SK-N-SH treated with all-trans-retinoic acid at 6 μM for 48 hours (cell line): ENCODE results near the gene RIPOR3.
A peak's percentile ranks its signal among the peaks of the same experiment; 100 is the strongest.

Experiments used
- ATAC-seq: fragments of 200-7000 bp; cut with Tn5 transposase; 3 replicates; pipeline ENCODE4 v1.9.1; 2020; ENCODE audit warnings: mild to moderate bottlenecking, moderate library complexity
- ARNTL ChIP-seq: fragments of 450-650 bp; formaldehyde crosslinking; IDR thresholded peaks from 2 replicates; pipeline ENCODE4 v1.5.0; 2020; ENCODE audit warnings: low read depth, mild to moderate bottlenecking, moderate library complexity, borderline replicate concordance
- CSDC2 ChIP-seq: fragments of 250-450 bp; sonication (Bioruptor Pico); IDR thresholded peaks from 2 replicates; pipeline ENCODE4 v1.5.0; 2020; ENCODE audit warnings: mild to moderate bottlenecking, moderate library complexity
- ESRRG ChIP-seq: fragments of 250-450 bp; sonication (Bioruptor Pico); IDR thresholded peaks from 2 replicates; pipeline ENCODE4 v1.6.1; 2021; ENCODE audit warnings: mild to moderate bottlenecking
- GLIS3 ChIP-seq: fragments of 250-450 bp; sonication (Bioruptor Pico); IDR thresholded peaks from 2 replicates; pipeline ENCODE4 v1.5.0; 2020; ENCODE audit warnings: mild to moderate bottlenecking, moderate library complexity
- ISL1 ChIP-seq: fragments of 250-450 bp; sonication (Bioruptor Pico); IDR thresholded peaks from 2 replicates; pipeline ENCODE4 v2.1.2; 2022; ENCODE audit warnings: mild to moderate bottlenecking, moderate library complexity
- OSR1 ChIP-seq: fragments of 250-450 bp; sonication (Bioruptor Pico); IDR thresholded peaks from 2 replicates; pipeline ENCODE4 v1.8.0; 2022; ENCODE audit warnings: moderate library complexity, mild to moderate bottlenecking, inconsistent platforms
- PPARA ChIP-seq: fragments of 250-450 bp; sonication (Bioruptor Pico); IDR thresholded peaks from 2 replicates; pipeline ENCODE4 v1.5.0; 2020; ENCODE audit warnings: mild to moderate bottlenecking, borderline replicate concordance
- RARB ChIP-seq: fragments of 250-450 bp; sonication (Bioruptor Pico); IDR thresholded peaks from 2 replicates; pipeline ENCODE4 v1.8.0; 2021; ENCODE audit warnings: mild to moderate bottlenecking, moderate library complexity
- SNAI2 ChIP-seq: fragments of 250-450 bp; sonication (Bioruptor Pico); IDR thresholded peaks from 2 replicates; pipeline ENCODE4 v1.5.0; 2020; ENCODE audit warnings: mild to moderate bottlenecking, moderate library complexity
- TOX ChIP-seq: fragments of 250-450 bp; sonication (Bioruptor Pico); IDR thresholded peaks from 2 replicates; pipeline ENCODE4 v1.8.0; 2021; ENCODE audit warnings: mild to moderate bottlenecking, moderate library complexity, borderline replicate concordance
- ZC3H10 ChIP-seq: fragments of 250-450 bp; sonication (Bioruptor Pico); IDR thresholded peaks from 2 replicates; pipeline ENCODE4 v1.5.1; 2021; ENCODE audit warnings: mild to moderate bottlenecking, moderate library complexity
- ZFP3 ChIP-seq: fragments of 250-450 bp; sonication (Bioruptor Pico); IDR thresholded peaks from 2 replicates; pipeline ENCODE4 v1.5.0; 2020; ENCODE audit warnings: mild to moderate bottlenecking, moderate library complexity
- ZFP30 ChIP-seq: fragments of 450-650 bp; formaldehyde crosslinking; IDR thresholded peaks from 2 replicates; pipeline ENCODE4 v1.5.0; 2022; ENCODE audit warnings: mild to moderate bottlenecking, moderate library complexity
- ZNF565 ChIP-seq: fragments of 450-650 bp; formaldehyde crosslinking; conservative IDR thresholded peaks from 2 replicates; pipeline ENCODE4 v1.5.0; 2020; ENCODE audit warnings: low read depth, mild to moderate bottlenecking, moderate library complexity
- ZNF70 ChIP-seq: fragments of 450-650 bp; formaldehyde crosslinking; IDR thresholded peaks from 2 replicates; pipeline ENCODE4 v1.5.0; 2020; ENCODE audit warnings: mild to moderate bottlenecking, moderate library complexity
- ZNF8 ChIP-seq: fragments of 450-650 bp; formaldehyde crosslinking; IDR thresholded peaks from 2 replicates; pipeline ENCODE4 v1.5.0; 2020; ENCODE audit warnings: mild to moderate bottlenecking, moderate library complexity
- TF ChIP-seq, protein P1 (sequence below): fragments of 250-450 bp; sonication (Bioruptor Pico); IDR thresholded peaks from 2 replicates; pipeline ENCODE4 v1.5.1; 2021; ENCODE audit warnings: mild to moderate bottlenecking, moderate library complexity
- TF ChIP-seq, protein P2 (sequence below): fragments of 250-450 bp; sonication (Bioruptor Pico); IDR thresholded peaks from 2 replicates; pipeline ENCODE4 v1.8.0; 2021; ENCODE audit warnings: low read depth, mild to moderate bottlenecking, moderate library complexity, borderline replicate concordance
- TF ChIP-seq, protein P3 (sequence below): fragments of 250-450 bp; sonication (Bioruptor Pico); IDR thresholded peaks from 2 replicates; pipeline ENCODE4 v1.8.0; 2020; ENCODE audit warnings: mild to moderate bottlenecking, moderate library complexity, borderline replicate concordance
- TF ChIP-seq, protein P4 (sequence below): fragments of 250-450 bp; sonication (Bioruptor Pico); IDR thresholded peaks from 2 replicates; pipeline ENCODE4 v1.5.0; 2020; ENCODE audit warnings: mild to moderate bottlenecking, moderate library complexity
- TF ChIP-seq, protein P5 (sequence below): fragments of 250-450 bp; sonication (Bioruptor Pico); IDR thresholded peaks from 2 replicates; pipeline ENCODE4 v1.5.1; 2020; ENCODE audit warnings: low read depth, mild to moderate bottlenecking, moderate library complexity

The RIPOR3 gene

DNA sequence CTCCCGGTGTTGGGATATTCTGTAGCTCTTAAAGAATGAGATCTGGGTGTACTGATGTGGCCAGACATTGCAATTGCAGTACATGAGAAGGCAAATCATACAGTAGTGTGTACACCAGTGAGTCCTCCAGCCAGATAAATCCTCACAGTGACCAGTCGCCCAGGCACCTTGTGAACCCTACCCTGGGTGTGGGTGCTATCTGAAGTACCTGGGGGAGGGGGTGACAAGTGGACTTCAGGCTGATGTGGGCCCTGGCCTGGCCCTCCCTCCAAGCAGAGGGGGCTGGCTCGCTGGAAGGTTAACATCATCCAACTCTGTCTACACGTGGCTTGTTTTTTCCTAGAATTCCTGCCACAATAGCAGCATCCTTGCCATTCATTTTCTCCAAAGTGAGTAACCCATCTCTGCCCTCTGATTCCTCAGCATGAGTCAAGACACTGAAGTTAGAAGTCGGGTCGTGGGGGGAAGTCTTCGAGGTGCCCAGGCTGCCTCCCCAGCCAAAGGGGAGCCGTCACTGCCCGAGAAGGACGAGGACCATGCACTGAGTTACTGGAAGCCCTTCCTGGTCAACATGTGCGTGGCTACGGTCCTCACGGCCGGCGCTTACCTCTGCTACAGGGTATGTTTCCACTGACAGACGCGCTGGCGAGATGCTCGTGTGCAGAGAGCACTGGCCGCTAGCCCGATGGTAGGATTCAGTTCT, 110.3 kb downstream of the RIPOR3 start (continued):
- TF ChIP-seq, protein P1, sequence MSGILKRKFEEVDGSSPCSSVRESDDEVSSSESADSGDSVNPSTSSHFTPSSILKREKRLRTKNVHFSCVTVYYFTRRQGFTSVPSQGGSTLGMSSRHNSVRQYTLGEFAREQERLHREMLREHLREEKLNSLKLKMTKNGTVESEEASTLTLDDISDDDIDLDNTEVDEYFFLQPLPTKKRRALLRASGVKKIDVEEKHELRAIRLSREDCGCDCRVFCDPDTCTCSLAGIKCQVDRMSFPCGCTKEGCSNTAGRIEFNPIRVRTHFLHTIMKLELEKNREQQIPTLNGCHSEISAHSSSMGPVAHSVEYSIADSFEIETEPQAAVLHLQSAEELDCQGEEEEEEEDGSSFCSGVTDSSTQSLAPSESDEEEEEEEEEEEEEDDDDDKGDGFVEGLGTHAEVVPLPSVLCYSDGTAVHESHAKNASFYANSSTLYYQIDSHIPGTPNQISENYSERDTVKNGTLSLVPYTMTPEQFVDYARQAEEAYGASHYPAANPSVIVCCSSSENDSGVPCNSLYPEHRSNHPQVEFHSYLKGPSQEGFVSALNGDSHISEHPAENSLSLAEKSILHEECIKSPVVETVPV = no peak

DNA sequence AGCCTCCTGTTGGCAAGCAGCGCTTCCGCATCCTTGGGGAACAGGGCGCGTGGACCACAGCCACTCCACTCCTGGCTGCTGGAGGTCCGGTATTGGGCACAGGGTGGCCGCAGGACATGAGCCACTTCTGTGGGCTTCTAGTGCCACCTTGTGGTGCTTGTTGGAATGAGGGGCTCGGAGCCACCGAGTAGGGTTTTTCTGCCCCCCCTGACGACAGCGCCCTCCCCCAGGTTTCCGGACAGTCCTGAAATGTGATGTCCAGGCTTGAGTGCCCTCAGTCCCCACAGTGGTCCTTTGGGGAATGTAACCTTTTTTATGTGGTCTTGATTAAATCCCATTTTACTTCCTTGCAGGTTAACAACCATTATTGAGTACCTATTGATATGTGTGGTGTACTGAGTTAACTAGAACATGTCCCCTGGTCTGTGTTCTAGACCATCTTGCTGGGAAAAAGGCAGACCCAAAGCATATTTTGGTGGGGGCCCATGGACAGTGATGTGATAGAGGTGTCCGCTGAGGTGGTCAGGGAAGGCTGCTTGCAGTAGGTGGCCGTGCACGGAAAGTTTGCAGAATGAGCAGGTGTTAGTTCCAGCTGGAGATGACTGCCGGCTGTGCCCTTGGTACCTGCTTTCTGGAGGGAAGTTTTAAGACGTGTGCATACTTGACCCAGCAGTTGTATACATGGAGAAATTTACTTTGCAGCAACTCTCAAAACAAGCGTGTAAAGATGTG, 111.2 kb downstream of the RIPOR3 start:
- TF ChIP-seq GLIS3 = no peak
- TF ChIP-seq CSDC2 (CRISPR knock-in tag) = no peak
- TF ChIP-seq ISL1 (CRISPR knock-in tag) = no peak
- TF ChIP-seq, protein P2, sequence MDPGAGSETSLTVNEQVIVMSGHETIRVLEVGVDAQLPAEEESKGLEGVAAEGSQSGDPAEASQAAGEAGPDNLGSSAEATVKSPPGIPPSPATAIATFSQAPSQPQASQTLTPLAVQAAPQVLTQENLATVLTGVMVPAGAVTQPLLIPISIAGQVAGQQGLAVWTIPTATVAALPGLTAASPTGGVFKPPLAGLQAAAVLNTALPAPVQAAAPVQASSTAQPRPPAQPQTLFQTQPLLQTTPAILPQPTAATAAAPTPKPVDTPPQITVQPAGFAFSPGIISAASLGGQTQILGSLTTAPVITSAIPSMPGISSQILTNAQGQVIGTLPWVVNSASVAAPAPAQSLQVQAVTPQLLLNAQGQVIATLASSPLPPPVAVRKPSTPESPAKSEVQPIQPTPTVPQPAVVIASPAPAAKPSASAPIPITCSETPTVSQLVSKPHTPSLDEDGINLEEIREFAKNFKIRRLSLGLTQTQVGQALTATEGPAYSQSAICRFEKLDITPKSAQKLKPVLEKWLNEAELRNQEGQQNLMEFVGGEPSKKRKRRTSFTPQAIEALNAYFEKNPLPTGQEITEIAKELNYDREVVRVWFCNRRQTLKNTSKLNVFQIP (CRISPR knock-in tag) = no peak
- no peak for TF ChIP-seq ARNTL (CRISPR knock-in tag)
- no peak for TF ChIP-seq ESRRG (CRISPR knock-in tag)
- no peak for TF ChIP-seq ZFP30 (CRISPR knock-in tag)
- TF ChIP-seq, protein P3, sequence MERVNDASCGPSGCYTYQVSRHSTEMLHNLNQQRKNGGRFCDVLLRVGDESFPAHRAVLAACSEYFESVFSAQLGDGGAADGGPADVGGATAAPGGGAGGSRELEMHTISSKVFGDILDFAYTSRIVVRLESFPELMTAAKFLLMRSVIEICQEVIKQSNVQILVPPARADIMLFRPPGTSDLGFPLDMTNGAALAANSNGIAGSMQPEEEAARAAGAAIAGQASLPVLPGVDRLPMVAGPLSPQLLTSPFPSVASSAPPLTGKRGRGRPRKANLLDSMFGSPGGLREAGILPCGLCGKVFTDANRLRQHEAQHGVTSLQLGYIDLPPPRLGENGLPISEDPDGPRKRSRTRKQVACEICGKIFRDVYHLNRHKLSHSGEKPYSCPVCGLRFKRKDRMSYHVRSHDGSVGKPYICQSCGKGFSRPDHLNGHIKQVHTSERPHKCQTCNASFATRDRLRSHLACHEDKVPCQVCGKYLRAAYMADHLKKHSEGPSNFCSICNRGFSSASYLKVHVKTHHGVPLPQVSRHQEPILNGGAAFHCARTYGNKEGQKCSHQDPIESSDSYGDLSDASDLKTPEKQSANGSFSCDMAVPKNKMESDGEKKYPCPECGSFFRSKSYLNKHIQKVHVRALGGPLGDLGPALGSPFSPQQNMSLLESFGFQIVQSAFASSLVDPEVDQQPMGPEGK = no peak
- TF ChIP-seq SNAI2 (CRISPR knock-in tag) = no peak
- TF ChIP-seq ZFP3 (CRISPR knock-in tag) = no peak
- TF ChIP-seq, protein P4, sequence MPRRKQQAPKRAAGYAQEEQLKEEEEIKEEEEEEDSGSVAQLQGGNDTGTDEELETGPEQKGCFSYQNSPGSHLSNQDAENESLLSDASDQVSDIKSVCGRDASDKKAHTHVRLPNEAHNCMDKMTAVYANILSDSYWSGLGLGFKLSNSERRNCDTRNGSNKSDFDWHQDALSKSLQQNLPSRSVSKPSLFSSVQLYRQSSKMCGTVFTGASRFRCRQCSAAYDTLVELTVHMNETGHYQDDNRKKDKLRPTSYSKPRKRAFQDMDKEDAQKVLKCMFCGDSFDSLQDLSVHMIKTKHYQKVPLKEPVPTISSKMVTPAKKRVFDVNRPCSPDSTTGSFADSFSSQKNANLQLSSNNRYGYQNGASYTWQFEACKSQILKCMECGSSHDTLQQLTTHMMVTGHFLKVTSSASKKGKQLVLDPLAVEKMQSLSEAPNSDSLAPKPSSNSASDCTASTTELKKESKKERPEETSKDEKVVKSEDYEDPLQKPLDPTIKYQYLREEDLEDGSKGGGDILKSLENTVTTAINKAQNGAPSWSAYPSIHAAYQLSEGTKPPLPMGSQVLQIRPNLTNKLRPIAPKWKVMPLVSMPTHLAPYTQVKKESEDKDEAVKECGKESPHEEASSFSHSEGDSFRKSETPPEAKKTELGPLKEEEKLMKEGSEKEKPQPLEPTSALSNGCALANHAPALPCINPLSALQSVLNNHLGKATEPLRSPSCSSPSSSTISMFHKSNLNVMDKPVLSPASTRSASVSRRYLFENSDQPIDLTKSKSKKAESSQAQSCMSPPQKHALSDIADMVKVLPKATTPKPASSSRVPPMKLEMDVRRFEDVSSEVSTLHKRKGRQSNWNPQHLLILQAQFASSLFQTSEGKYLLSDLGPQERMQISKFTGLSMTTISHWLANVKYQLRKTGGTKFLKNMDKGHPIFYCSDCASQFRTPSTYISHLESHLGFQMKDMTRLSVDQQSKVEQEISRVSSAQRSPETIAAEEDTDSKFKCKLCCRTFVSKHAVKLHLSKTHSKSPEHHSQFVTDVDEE (CRISPR knock-in tag) = no peak
- no peak for TF ChIP-seq RARB (CRISPR knock-in tag)
- TF ChIP-seq, protein P1 = no peak
- TF ChIP-seq ZNF8 (CRISPR knock-in tag) = no peak
- no peak for TF ChIP-seq ZNF565 (CRISPR knock-in tag)
- TF ChIP-seq PPARA = no peak
- TF ChIP-seq ZNF70 (CRISPR knock-in tag) = no peak
- no peak for TF ChIP-seq TOX (CRISPR knock-in tag)
- no peak for TF ChIP-seq OSR1 (CRISPR knock-in tag)
- peak; percentile 80 for ATAC-seq

DNA sequence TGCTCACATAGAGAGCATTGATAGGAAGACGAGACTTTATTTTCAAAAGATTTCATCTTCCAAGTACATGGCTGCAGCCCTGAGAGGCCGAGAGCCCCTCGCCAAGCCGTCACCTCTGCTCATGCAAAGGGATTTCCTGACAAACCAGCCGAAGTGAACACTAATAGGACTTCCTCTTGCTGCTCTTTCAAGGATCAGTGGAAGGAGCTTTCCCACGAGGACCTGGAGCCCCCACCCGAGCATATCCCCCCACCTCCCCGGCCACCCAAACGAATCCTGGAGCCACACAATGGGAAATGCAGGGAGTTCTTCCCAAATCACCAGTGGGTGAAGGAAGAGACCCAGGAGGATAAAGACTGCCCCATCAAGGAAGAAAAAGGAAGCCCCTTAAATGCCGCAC, 111.8 kb downstream of the RIPOR3 start:
- no peak for ATAC-seq
- TF ChIP-seq ISL1 (CRISPR knock-in tag) = no peak
- TF ChIP-seq ZNF70 (CRISPR knock-in tag) = no peak
- no peak for TF ChIP-seq ZNF565 (CRISPR knock-in tag)
- TF ChIP-seq ESRRG (CRISPR knock-in tag) = no peak
- no peak for TF ChIP-seq OSR1 (CRISPR knock-in tag)
- no peak for TF ChIP-seq GLIS3
- TF ChIP-seq, protein P5, sequence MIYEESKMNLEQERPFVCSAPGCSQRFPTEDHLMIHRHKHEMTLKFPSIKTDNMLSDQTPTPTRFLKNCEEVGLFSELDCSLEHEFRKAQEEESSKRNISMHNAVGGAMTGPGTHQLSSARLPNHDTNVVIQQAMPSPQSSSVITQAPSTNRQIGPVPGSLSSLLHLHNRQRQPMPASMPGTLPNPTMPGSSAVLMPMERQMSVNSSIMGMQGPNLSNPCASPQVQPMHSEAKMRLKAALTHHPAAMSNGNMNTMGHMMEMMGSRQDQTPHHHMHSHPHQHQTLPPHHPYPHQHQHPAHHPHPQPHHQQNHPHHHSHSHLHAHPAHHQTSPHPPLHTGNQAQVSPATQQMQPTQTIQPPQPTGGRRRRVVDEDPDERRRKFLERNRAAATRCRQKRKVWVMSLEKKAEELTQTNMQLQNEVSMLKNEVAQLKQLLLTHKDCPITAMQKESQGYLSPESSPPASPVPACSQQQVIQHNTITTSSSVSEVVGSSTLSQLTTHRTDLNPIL = no peak
- no peak for TF ChIP-seq ZC3H10 (CRISPR knock-in tag)
- TF ChIP-seq ZFP3 (CRISPR knock-in tag) = no peak
- TF ChIP-seq SNAI2 (CRISPR knock-in tag) = no peak
- TF ChIP-seq ZFP30 (CRISPR knock-in tag) = no peak
